Measurements from ENCODE around the gene TRAK1.
"Not testable (repeated sequence)": the region's sequence is repeated elsewhere in the genome, so short reads cannot be mapped to it uniquely, and the experiment has no call there.

Gene TRAK1

GRCh38 chr3:42090973-42091731 is at the start of gene TRAK1:
Gene TRAK1, plus strand, starts transcription at chr3:42091357. Its CDS starts 113 bp downstream, at chr3:42091470.
- DNase-seq, result no peak

GRCh38 chr3:42042747-42043098 is 48.4 kb upstream of the TRAK1 start:
- DNase-seq, result no peak

GRCh38 chr3:42043099-42043813 is 47.9 kb upstream of the TRAK1 start:
- no peak for DNase-seq

GRCh38 chr3:42045708-42046243 is 45.4 kb upstream of the TRAK1 start:
- DNase-seq, result no peak

- DNase-seq, result not testable (repeated sequence)
Observed at GRCh38 chr3:42048526-42048925, 42.6 kb upstream of the TRAK1 start.

- DNase-seq, result no peak
Observed at GRCh38 chr3:42050126-42050525, 41.0 kb upstream of the TRAK1 start.

GRCh38 chr3:42051384-42052131 is 39.6 kb upstream of the TRAK1 start:
- no peak for DNase-seq

GRCh38 chr3:42052132-42052483 is 39.0 kb upstream of the TRAK1 start:
- DNase-seq, result no peak

- DNase-seq, result no peak
Observed at GRCh38 chr3:42052484-42053351, 38.4 kb upstream of the TRAK1 start.

GRCh38 chr3:42053476-42053875 is 37.7 kb upstream of the TRAK1 start:
- no peak for DNase-seq

GRCh38 chr3:42055291-42055690 is 35.9 kb upstream of the TRAK1 start:
- no peak for DNase-seq

GRCh38 chr3:42056840-42057239 is 34.3 kb upstream of the TRAK1 start:
- no peak for DNase-seq

- DNase-seq, result no peak
Observed at GRCh38 chr3:42057561-42058211, 33.5 kb upstream of the TRAK1 start.

GRCh38 chr3:42061025-42061712 is 30.0 kb upstream of the TRAK1 start:
- no peak for DNase-seq

GRCh38 chr3:42061713-42062380 is 29.3 kb upstream of the TRAK1 start:
- DNase-seq, result no peak

- DNase-seq, result no peak
Observed at GRCh38 chr3:42062464-42062863, 28.7 kb upstream of the TRAK1 start.

GRCh38 chr3:42063888-42064287 is 27.3 kb upstream of the TRAK1 start:
- no peak for DNase-seq

GRCh38 chr3:42066516-42067181 is 24.5 kb upstream of the TRAK1 start:
- no peak for DNase-seq

GRCh38 chr3:42067326-42067725 is 23.8 kb upstream of the TRAK1 start:
- DNase-seq, result no peak

Data from stimulated activated CD4-positive, alpha-beta T cell treated with anti-CD3 and anti-CD28 coated beads, Interleukin-2, amount 100 ng/mL, for 24 hours (primary cell).